ENCODE data around the gene COPG2.

COPG2 gene

GRCh38 chr7:130471974-130472373 lies 196.6 kb downstream of the COPG2 start:
- DNase-seq (ENCODE audit: low read depth), result no peak

- DNase-seq (ENCODE audit: low read depth), result no peak
These were observed 199.9 kb downstream of the COPG2 start for GRCh38 chr7:130468612-130469011.

- no peak for DNase-seq (ENCODE audit: low read depth)
These were observed 204.8 kb downstream of the COPG2 start for GRCh38 chr7:130463553-130464434.

GRCh38 chr7:130461272-130461671 lies 207.3 kb downstream of the COPG2 start:
- DNase-seq (ENCODE audit: low read depth), result no peak

- no peak for DNase-seq (ENCODE audit: low read depth)
These were observed 210.3 kb downstream of the COPG2 start for GRCh38 chr7:130458257-130458656.
